Measurements from ENCODE around the gene BRD3. TPM values are rescaled to one million over a fixed set of nuclear protein-coding genes. Genes with fewer than 3 reads are reported as not detected.

BRD3 gene
- total RNA-seq, 1 experiment from 2014 or later: 108 TPM

DNA sequence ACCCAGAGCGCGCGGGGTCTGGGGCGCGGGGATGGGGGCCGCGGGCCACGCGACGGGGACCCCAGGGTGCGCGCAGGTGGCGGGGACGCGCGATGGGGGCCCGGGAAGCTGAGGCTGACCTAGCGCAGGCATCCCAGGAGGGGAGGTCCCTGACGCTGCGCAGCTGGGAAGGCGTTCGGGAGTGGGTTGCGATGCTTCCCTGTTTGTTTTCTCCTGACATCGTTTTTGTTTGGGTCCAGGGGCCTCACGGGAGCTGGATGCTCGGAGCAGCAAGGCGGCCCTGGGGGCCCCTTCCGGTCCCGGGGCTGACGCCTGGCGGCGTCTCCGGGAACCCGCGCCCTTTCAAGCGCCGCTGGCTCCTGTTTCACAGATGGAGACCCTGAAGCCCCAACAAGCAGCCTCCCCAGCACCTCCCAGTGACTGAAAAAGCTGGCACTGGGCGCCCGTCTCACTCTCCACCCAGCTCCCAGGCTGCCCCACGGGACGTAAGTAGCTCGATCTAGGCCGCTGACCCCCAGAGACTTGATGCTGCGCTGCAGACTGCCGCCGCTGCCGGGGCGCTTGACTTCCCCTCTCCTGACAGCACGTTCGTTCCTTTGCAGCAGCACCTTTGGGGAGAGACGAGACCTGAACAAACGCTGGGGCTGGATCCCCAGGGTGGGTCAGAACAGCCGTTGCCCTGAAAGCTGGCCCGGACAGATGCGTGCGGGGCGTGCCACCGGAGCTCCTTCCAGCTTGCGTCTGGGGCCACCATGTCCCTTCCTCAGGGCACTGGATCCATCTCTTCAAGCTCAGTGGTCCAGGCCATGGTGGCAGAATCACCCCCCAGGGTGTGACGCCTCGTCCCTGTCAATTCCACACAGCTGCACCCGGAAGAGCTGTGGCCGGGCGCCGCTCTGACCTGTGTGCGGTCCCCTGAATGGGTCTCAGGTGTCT lies 42.0 kb downstream of the BRD3 start:
- Mint-ChIP-seq H3K27ac (no peak overlapping the region), H3K4me1 (peaks cover 10% of the 10 kb centered on the region; the same call in 1 of the 2 replicates), H3K9me3 (no peaks in the 10 kb centered on the region), H3K4me3 (peak overlapping the region; percentile 68), H3K36me3 (peaks cover 6% of the 10 kb centered on the region), H3K27me3 (ENCODE audit: low read depth) (no peaks in the 10 kb centered on the region)
- ChIA-PET CTCF (interaction anchor here (0.6 to 2.8 kb wide), 16 partner anchors 28 to 787 kb away, joined by 3 to 24 read pairs (median 4); partner anchors contain the start of gene SARDH), POLR2A (interaction anchor here (1.1 to 1.2 kb wide), 2 partner anchors 25 to 40 kb away, joined by 3 to 4 read pairs; no protein-coding TSS in a partner anchor)
- TF ChIP-seq CREM (CRISPR knock-in tag; IDR thresholded peaks at IDR 0.05) (0 out of 2 replicates have a peak, but pooled peaks have one; percentile 21), NFYB (CRISPR knock-in tag; conservative IDR thresholded peaks at IDR 0.05; ENCODE audit: low read depth) (0 out of 2 replicates have a peak, but pooled peaks have one; percentile 3)
- TF ChIP-seq, protein P1, sequence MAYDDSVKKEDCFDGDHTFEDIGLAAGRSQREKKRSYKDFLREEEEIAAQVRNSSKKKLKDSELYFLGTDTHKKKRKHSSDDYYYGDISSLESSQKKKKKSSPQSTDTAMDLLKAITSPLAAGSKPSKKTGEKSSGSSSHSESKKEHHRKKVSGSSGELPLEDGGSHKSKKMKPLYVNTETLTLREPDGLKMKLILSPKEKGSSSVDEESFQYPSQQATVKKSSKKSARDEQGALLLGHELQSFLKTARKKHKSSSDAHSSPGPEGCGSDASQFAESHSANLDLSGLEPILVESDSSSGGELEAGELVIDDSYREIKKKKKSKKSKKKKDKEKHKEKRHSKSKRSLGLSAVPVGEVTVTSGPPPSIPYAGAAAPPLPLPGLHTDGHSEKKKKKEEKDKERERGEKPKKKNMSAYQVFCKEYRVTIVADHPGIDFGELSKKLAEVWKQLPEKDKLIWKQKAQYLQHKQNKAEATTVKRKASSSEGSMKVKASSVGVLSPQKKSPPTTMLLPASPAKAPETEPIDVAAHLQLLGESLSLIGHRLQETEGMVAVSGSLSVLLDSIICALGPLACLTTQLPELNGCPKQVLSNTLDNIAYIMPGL (CRISPR knock-in tag; IDR thresholded peaks at IDR 0.05): no peak
- peak; percentile 68 for DNase-seq (ENCODE audit: low spot score)
- ATAC-seq: peak; percentile 1

DNA sequence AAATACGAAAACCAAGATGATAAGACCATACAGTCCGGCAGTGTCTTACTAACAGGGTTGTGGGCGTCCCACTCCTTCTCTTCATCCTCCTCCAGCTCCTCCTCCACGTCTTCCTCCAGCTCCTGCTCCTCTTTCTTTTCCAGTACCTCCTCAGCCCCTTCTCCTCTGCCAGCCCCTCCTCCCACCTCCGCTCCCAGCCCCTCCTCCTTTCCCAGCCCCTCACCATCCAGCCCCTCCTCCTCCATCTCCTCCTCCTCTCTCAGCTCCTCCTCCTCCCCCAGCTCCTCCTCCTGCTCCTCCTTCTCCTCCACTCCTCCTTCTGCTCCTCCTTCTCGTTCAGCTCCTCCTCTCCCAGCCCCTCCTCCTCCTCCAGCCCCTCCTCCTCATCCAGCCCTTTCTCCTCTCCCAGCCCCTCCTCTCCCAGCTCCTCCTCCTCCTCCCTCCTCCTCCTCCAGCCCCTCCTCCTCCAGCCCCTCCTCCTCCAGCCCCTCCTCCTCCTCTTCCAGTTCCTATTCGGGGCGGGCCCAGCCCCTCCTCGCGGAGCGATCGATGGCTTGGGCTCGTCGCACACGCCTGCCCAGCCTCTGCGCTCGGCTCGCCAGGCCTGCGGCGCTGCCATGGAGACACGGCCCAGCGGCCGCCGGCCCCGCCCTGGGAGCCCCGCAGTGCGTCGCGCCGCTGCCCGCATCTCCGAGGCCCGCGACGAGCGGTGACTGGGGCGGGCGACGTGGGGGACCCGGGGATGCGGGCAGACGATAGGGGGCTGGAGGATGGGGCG lies 42.8 kb downstream of the BRD3 start, which contains the start of gene BRD3OS:
BRD3OS (plus strand) TSS at position 654 of the 778 bp plus-strand sequence. CDS start 1,267 bp downstream, outside the sequence.
- ATAC-seq (peak; percentile 96), DNase-seq (ENCODE audit: low spot score) (peak; percentile 95)
- Mint-ChIP-seq H3K36me3 (peaks cover 2% of the 10 kb centered on the region), H3K27me3 (ENCODE audit: low read depth) (no peaks in the 10 kb centered on the region), H3K9me3 (no peaks in the 10 kb centered on the region), H3K27ac (no peak within 1 kb of the TSS), H3K4me1 (peaks cover 10% of the 10 kb centered on the region; the same call in 1 of the 2 replicates), H3K4me3 (peak within 1 kb of the TSS; percentile 68)
- POLR2A ChIA-PET: interaction anchor here (0.5 to 1.2 kb wide), 4 partner anchors 26 to 265 kb away, joined by 3 to 4 read pairs (median 4); no protein-coding TSS in a partner anchor
- CTCF ChIA-PET: interaction anchor here (0.6 to 2.8 kb wide), 19 partner anchors 19 to 786 kb away, joined by 3 to 24 read pairs (median 4); partner anchors contain the start of gene SARDH
- TF ChIP-seq ZBTB21 (CRISPR knock-in tag; IDR thresholded peaks at IDR 0.05; ENCODE audit: borderline replicate concordance) (0 out of 2 replicates have a peak, but pooled peaks have one; percentile 38), MYBL2 (CRISPR knock-in tag; IDR thresholded peaks at IDR 0.05) (no peak), SP1 (CRISPR knock-in tag; conservative IDR thresholded peaks at IDR 0.05) (peak; percentile 99), PRRX2 (CRISPR knock-in tag; IDR thresholded peaks at IDR 0.05) (no peak), ETV6 (CRISPR knock-in tag; IDR thresholded peaks at IDR 0.05) (peak; percentile 88), FOXP1 (CRISPR knock-in tag; IDR thresholded peaks at IDR 0.05; ENCODE audit: borderline replicate concordance) (0 out of 2 replicates have a peak, but pooled peaks have one; percentile 26), ZNF423 (CRISPR knock-in tag; IDR thresholded peaks at IDR 0.05) (no peak), ZNF317 (CRISPR knock-in tag; IDR thresholded peaks at IDR 0.05; ENCODE audit: borderline replicate concordance, low read depth) (no peak), NFATC4 (CRISPR knock-in tag; IDR thresholded peaks at IDR 0.05) (no peak)
- TF ChIP-seq, protein P2, sequence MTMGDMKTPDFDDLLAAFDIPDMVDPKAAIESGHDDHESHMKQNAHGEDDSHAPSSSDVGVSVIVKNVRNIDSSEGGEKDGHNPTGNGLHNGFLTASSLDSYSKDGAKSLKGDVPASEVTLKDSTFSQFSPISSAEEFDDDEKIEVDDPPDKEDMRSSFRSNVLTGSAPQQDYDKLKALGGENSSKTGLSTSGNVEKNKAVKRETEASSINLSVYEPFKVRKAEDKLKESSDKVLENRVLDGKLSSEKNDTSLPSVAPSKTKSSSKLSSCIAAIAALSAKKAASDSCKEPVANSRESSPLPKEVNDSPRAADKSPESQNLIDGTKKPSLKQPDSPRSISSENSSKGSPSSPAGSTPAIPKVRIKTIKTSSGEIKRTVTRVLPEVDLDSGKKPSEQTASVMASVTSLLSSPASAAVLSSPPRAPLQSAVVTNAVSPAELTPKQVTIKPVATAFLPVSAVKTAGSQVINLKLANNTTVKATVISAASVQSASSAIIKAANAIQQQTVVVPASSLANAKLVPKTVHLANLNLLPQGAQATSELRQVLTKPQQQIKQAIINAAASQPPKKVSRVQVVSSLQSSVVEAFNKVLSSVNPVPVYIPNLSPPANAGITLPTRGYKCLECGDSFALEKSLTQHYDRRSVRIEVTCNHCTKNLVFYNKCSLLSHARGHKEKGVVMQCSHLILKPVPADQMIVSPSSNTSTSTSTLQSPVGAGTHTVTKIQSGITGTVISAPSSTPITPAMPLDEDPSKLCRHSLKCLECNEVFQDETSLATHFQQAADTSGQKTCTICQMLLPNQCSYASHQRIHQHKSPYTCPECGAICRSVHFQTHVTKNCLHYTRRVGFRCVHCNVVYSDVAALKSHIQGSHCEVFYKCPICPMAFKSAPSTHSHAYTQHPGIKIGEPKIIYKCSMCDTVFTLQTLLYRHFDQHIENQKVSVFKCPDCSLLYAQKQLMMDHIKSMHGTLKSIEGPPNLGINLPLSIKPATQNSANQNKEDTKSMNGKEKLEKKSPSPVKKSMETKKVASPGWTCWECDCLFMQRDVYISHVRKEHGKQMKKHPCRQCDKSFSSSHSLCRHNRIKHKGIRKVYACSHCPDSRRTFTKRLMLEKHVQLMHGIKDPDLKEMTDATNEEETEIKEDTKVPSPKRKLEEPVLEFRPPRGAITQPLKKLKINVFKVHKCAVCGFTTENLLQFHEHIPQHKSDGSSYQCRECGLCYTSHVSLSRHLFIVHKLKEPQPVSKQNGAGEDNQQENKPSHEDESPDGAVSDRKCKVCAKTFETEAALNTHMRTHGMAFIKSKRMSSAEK (CRISPR knock-in tag; IDR thresholded peaks at IDR 0.05; ENCODE audit: borderline replicate concordance): no peak
- TF ChIP-seq, protein P3, sequence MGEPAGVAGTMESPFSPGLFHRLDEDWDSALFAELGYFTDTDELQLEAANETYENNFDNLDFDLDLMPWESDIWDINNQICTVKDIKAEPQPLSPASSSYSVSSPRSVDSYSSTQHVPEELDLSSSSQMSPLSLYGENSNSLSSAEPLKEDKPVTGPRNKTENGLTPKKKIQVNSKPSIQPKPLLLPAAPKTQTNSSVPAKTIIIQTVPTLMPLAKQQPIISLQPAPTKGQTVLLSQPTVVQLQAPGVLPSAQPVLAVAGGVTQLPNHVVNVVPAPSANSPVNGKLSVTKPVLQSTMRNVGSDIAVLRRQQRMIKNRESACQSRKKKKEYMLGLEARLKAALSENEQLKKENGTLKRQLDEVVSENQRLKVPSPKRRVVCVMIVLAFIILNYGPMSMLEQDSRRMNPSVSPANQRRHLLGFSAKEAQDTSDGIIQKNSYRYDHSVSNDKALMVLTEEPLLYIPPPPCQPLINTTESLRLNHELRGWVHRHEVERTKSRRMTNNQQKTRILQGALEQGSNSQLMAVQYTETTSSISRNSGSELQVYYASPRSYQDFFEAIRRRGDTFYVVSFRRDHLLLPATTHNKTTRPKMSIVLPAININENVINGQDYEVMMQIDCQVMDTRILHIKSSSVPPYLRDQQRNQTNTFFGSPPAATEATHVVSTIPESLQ (CRISPR knock-in tag; IDR thresholded peaks at IDR 0.05): no peak
- TF ChIP-seq, protein P4, sequence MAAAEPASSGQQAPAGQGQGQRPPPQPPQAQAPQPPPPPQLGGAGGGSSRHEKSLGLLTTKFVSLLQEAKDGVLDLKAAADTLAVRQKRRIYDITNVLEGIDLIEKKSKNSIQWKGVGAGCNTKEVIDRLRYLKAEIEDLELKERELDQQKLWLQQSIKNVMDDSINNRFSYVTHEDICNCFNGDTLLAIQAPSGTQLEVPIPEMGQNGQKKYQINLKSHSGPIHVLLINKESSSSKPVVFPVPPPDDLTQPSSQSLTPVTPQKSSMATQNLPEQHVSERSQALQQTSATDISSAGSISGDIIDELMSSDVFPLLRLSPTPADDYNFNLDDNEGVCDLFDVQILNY (CRISPR knock-in tag; IDR thresholded peaks at IDR 0.05): no peak
- TF ChIP-seq, protein P5, sequence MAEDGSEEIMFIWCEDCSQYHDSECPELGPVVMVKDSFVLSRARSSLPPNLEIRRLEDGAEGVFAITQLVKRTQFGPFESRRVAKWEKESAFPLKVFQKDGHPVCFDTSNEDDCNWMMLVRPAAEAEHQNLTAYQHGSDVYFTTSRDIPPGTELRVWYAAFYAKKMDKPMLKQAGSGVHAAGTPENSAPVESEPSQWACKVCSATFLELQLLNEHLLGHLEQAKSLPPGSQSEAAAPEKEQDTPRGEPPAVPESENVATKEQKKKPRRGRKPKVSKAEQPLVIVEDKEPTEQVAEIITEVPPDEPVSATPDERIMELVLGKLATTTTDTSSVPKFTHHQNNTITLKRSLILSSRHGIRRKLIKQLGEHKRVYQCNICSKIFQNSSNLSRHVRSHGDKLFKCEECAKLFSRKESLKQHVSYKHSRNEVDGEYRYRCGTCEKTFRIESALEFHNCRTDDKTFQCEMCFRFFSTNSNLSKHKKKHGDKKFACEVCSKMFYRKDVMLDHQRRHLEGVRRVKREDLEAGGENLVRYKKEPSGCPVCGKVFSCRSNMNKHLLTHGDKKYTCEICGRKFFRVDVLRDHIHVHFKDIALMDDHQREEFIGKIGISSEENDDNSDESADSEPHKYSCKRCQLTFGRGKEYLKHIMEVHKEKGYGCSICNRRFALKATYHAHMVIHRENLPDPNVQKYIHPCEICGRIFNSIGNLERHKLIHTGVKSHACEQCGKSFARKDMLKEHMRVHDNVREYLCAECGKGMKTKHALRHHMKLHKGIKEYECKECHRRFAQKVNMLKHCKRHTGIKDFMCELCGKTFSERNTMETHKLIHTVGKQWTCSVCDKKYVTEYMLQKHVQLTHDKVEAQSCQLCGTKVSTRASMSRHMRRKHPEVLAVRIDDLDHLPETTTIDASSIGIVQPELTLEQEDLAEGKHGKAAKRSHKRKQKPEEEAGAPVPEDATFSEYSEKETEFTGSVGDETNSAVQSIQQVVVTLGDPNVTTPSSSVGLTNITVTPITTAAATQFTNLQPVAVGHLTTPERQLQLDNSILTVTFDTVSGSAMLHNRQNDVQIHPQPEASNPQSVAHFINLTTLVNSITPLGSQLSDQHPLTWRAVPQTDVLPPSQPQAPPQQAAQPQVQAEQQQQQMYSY (CRISPR knock-in tag; IDR thresholded peaks at IDR 0.05): peak; percentile 96
- TF ChIP-seq, protein P6, sequence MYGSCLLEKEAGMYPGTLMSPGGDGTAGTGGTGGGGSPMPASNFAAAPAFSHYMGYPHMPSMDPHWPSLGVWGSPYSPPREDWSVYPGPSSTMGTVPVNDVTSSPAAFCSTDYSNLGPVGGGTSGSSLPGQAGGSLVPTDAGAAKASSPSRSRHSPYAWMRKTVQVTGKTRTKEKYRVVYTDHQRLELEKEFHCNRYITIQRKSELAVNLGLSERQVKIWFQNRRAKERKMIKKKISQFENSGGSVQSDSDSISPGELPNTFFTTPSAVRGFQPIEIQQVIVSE (CRISPR knock-in tag; IDR thresholded peaks at IDR 0.05; ENCODE audit: borderline replicate concordance): no peak
